ENCODE results near the gene PRRT3. TPM values are rescaled to one million over a fixed set of nuclear protein-coding genes. Genes with fewer than 3 reads are reported as not detected.
A peak's percentile ranks its signal among the peaks of the same experiment; 100 is the strongest.

PRRT3 gene
- total and polyA plus RNA-seq, 2 of the 13 experiments (the other 11 are each of a cell fraction or from before 2014, with no cell fraction given), result 0.22 to 0.44 TPM

- TF ChIP-seq, protein P1, sequence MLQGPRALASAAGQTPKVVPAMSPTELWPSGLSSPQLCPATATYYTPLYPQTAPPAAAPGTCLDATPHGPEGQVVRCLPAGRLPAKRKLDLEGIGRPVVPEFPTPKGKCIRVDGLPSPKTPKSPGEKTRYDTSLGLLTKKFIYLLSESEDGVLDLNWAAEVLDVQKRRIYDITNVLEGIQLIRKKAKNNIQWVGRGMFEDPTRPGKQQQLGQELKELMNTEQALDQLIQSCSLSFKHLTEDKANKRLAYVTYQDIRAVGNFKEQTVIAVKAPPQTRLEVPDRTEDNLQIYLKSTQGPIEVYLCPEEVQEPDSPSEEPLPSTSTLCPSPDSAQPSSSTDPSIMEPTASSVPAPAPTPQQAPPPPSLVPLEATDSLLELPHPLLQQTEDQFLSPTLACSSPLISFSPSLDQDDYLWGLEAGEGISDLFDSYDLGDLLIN (CRISPR knock-in tag; IDR thresholded peaks at IDR 0.05; ENCODE audit: borderline replicate concordance), result 0 out of 2 replicates have a peak, but pooled peaks have one; percentile 60
- no peak for TF ChIP-seq ZNF12 (CRISPR knock-in tag; IDR thresholded peaks at IDR 0.05)
- TF ChIP-seq ZSCAN12 (CRISPR knock-in tag; IDR thresholded peaks at IDR 0.05), result no peak; the same call in 1 of the 2 replicates
- TF ChIP-seq, protein P2, sequence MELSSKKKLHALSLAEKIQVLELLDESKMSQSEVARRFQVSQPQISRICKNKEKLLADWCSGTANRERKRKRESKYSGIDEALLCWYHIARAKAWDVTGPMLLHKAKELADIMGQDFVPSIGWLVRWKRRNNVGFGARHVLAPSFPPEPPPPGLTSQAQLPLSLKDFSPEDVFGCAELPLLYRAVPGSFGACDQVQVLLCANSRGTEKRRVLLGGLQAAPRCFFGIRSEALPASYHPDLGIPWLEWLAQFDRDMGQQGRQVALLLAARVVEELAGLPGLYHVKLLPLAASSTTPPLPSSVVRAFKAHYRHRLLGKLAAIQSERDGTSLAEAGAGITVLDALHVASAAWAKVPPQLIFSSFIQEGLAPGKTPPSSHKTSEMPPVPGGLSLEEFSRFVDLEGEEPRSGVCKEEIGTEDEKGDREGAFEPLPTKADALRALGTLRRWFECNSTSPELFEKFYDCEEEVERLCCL (CRISPR knock-in tag; IDR thresholded peaks at IDR 0.05; ENCODE audit: borderline replicate concordance), result no peak
- TF ChIP-seq KDM5A (IDR thresholded peaks at IDR 0.05; ENCODE audit: borderline replicate concordance, low read length), result peak; percentile 58; the same call in 1 of the 2 replicates
- 0 out of 2 replicates have a peak, but pooled peaks have one; percentile 1 for TF ChIP-seq ZNF776 (CRISPR knock-in tag; IDR thresholded peaks at IDR 0.05)
- TF ChIP-seq, protein P3, sequence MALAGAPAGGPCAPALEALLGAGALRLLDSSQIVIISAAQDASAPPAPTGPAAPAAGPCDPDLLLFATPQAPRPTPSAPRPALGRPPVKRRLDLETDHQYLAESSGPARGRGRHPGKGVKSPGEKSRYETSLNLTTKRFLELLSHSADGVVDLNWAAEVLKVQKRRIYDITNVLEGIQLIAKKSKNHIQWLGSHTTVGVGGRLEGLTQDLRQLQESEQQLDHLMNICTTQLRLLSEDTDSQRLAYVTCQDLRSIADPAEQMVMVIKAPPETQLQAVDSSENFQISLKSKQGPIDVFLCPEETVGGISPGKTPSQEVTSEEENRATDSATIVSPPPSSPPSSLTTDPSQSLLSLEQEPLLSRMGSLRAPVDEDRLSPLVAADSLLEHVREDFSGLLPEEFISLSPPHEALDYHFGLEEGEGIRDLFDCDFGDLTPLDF (CRISPR knock-in tag; IDR thresholded peaks at IDR 0.05), result peak; percentile 55; the same call in 1 of the 2 replicates
- TF ChIP-seq ZNF124 (CRISPR knock-in tag; IDR thresholded peaks at IDR 0.05), result 0 out of 2 replicates have a peak, but pooled peaks have one; percentile 39
- 0 out of 2 replicates have a peak, but pooled peaks have one; percentile 20 for TF ChIP-seq NRL (CRISPR knock-in tag; IDR thresholded peaks at IDR 0.05; ENCODE audit: borderline replicate concordance)
- TF ChIP-seq POLR2G (IDR thresholded peaks at IDR 0.05; ENCODE audit: low read depth, low read length), result peak; percentile 87
- TF ChIP-seq ZNF615 (CRISPR knock-in tag; IDR thresholded peaks at IDR 0.05; ENCODE audit: borderline replicate concordance), result no peak
- TF ChIP-seq ZNF33A (CRISPR knock-in tag; IDR thresholded peaks at IDR 0.05; ENCODE audit: borderline replicate concordance), result no peak
- TF ChIP-seq ZNF354B (CRISPR knock-in tag; IDR thresholded peaks at IDR 0.05), result 0 out of 2 replicates have a peak, but pooled peaks have one; percentile 72
- no peak for TF ChIP-seq ZNF34 (CRISPR knock-in tag; IDR thresholded peaks at IDR 0.05; ENCODE audit: borderline replicate concordance)
- no peak for TF ChIP-seq MTA1 (CRISPR knock-in tag; IDR thresholded peaks at IDR 0.05; ENCODE audit: borderline replicate concordance)
- no peak for TF ChIP-seq PREB (CRISPR knock-in tag; IDR thresholded peaks at IDR 0.05)
- no peak for TF ChIP-seq AHR (CRISPR knock-in tag; IDR thresholded peaks at IDR 0.05)
- TF ChIP-seq ZNF333 (CRISPR knock-in tag; IDR thresholded peaks at IDR 0.05; ENCODE audit: borderline replicate concordance), result peak; percentile 19
- TF ChIP-seq ZNF841 (CRISPR knock-in tag; IDR thresholded peaks at IDR 0.05; ENCODE audit: borderline replicate concordance), result no peak
- TF ChIP-seq, protein P4, sequence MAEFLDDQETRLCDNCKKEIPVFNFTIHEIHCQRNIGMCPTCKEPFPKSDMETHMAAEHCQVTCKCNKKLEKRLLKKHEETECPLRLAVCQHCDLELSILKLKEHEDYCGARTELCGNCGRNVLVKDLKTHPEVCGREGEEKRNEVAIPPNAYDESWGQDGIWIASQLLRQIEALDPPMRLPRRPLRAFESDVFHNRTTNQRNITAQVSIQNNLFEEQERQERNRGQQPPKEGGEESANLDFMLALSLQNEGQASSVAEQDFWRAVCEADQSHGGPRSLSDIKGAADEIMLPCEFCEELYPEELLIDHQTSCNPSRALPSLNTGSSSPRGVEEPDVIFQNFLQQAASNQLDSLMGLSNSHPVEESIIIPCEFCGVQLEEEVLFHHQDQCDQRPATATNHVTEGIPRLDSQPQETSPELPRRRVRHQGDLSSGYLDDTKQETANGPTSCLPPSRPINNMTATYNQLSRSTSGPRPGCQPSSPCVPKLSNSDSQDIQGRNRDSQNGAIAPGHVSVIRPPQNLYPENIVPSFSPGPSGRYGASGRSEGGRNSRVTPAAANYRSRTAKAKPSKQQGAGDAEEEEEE (CRISPR knock-in tag; IDR thresholded peaks at IDR 0.05; ENCODE audit: borderline replicate concordance), result no peak
- TF ChIP-seq HNRNPLL (IDR thresholded peaks at IDR 0.05; ENCODE audit: low read depth, low read length, poor library complexity, severe bottlenecking), result peak; percentile 69
These were observed 18.5 kb downstream of the PRRT3 start, which contains the start of gene CRELD1 (continued) for GRCh38 chr3:9933561-9934234.

All from HepG2 (cell line).